Neural cell (in vitro differentiated cells): ENCODE results near the gene CPM.

ENCODE experiments used
- EP300 ChIP-seq: fragments of 450-650 bp; conservative IDR thresholded peaks from 2 replicates; pipeline ENCODE4 v1.6.1; 2014; ENCODE audit warnings: antibody characterized with exemption, mild to moderate bottlenecking, moderate library complexity; ENCODE audit not compliant: poor library complexity, severe bottlenecking
- EZH2 ChIP-seq: fragments of 200-600, 300-800 bp; shearing (Covaris generic), sonication (generic); IDR thresholded peaks from 2 replicates; pipeline ENCODE4 v1.6.1; 2014; ENCODE audit warnings: antibody characterized with exemption, low read length, borderline replicate concordance, mild to moderate bottlenecking; ENCODE audit not compliant: insufficient read depth, poor library complexity, severe bottlenecking
- POLR2AphosphoS5 ChIP-seq: IDR thresholded peaks from 2 replicates; pipeline ENCODE4 v1.6.1; 2012
- RAD21 ChIP-seq: fragments of 450-650 bp; conservative IDR thresholded peaks from 2 replicates; pipeline ENCODE4 v1.6.1; 2014; ENCODE audit warnings: antibody characterized with exemption, mild to moderate bottlenecking, moderate library complexity
- TAF1 ChIP-seq: IDR thresholded peaks from 2 replicates; pipeline ENCODE4 v1.6.1; 2012; ENCODE audit warnings: low read depth
- TF ChIP-seq, protein P1 (sequence below): fragments of 450-650 bp; IDR thresholded peaks from 2 replicates; pipeline ENCODE4 v1.5.1; 2014; ENCODE audit warnings: antibody characterized with exemption, mild to moderate bottlenecking, moderate library complexity; ENCODE audit not compliant: poor library complexity, severe bottlenecking
- TF ChIP-seq, protein P2 (sequence below): IDR thresholded peaks from 2 replicates; pipeline ENCODE4 v1.6.1; 2012; ENCODE audit warnings: borderline replicate concordance

DNA sequence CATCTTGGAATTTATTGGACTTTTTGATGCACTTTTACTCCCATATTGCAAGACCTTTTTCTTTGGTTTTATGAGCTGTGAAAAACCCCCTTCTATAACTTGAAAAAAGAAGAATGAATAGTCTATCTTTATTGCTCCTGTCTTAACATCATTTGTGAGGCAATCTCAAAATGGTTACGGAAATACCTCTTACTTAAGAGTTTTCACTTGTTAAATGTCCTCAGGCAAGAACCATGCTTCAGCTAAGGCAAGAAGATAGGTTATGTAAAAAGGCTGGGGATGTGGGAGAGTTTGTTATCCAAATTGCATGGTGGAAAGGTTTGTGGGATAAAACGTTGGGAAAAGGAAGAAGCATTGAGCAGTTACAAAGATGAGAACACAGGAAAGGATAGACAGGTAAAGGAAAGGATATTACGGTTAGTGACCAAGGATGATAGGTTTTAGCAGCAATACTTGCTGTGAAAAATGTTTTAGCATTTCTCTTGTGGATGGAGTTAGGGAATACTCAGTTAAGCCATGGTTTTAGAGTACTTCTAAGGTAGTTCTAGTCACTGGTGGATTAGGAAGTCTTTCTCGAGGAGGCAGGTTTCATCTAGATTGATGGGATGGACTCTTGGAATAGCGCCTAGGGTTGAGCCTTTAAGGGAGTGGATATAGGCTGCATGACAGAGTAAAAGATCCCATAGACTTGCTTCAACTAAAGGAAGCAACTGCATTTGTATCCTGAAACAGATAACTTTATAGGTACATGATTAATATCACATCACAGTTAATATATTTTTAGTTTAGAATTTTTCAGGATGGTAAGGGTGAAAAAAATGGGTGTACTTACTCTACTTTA lies 94.7 kb downstream of the CPM start:
- no peak for TF ChIP-seq EP300
- TF ChIP-seq TAF1, result no peak
- TF ChIP-seq, protein P1, sequence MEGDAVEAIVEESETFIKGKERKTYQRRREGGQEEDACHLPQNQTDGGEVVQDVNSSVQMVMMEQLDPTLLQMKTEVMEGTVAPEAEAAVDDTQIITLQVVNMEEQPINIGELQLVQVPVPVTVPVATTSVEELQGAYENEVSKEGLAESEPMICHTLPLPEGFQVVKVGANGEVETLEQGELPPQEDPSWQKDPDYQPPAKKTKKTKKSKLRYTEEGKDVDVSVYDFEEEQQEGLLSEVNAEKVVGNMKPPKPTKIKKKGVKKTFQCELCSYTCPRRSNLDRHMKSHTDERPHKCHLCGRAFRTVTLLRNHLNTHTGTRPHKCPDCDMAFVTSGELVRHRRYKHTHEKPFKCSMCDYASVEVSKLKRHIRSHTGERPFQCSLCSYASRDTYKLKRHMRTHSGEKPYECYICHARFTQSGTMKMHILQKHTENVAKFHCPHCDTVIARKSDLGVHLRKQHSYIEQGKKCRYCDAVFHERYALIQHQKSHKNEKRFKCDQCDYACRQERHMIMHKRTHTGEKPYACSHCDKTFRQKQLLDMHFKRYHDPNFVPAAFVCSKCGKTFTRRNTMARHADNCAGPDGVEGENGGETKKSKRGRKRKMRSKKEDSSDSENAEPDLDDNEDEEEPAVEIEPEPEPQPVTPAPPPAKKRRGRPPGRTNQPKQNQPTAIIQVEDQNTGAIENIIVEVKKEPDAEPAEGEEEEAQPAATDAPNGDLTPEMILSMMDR, result no peak
- TF ChIP-seq, protein P2, sequence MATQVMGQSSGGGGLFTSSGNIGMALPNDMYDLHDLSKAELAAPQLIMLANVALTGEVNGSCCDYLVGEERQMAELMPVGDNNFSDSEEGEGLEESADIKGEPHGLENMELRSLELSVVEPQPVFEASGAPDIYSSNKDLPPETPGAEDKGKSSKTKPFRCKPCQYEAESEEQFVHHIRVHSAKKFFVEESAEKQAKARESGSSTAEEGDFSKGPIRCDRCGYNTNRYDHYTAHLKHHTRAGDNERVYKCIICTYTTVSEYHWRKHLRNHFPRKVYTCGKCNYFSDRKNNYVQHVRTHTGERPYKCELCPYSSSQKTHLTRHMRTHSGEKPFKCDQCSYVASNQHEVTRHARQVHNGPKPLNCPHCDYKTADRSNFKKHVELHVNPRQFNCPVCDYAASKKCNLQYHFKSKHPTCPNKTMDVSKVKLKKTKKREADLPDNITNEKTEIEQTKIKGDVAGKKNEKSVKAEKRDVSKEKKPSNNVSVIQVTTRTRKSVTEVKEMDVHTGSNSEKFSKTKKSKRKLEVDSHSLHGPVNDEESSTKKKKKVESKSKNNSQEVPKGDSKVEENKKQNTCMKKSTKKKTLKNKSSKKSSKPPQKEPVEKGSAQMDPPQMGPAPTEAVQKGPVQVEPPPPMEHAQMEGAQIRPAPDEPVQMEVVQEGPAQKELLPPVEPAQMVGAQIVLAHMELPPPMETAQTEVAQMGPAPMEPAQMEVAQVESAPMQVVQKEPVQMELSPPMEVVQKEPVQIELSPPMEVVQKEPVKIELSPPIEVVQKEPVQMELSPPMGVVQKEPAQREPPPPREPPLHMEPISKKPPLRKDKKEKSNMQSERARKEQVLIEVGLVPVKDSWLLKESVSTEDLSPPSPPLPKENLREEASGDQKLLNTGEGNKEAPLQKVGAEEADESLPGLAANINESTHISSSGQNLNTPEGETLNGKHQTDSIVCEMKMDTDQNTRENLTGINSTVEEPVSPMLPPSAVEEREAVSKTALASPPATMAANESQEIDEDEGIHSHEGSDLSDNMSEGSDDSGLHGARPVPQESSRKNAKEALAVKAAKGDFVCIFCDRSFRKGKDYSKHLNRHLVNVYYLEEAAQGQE, result no peak
- no peak for TF ChIP-seq EZH2
- no peak for TF ChIP-seq POLR2AphosphoS5
- no peak for TF ChIP-seq RAD21
